NCI-H524 treated with DMSO at 0.1 percent for 48 hours (cell line): ENCODE data around the gene MCAT.

Source experiments
- DNase-seq: peaks from one replicate; lab custom pipeline; 2025; lab: John Stamatoyannopoulos, UW

Gene MCAT

DNA sequence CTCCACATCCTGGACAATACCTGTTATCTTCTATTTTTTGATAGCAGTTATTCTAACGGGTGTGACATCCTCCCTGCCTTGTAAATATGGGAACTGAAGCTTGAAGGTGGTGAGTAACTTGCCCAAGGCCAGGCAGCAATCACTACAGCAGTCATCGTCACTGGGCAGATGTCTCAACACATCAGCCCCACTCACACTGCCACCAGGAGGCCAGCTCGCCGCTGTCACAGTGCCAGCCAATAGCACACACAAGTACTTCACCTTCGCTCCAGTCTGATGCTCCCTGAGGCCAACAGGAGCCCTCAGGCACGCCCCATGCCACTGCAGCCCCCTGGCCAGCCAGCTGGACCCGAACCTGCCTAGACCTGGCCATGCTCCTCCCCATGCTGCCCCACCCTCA is 49.1 kb downstream of the MCAT start:
- peak; percentile 10 for DNase-seq

GRCh38 chr22:43092085-43092484 is 51.1 kb downstream of the MCAT start:
- DNase-seq: no peak

GRCh38 chr22:43090130-43090789 is 52.9 kb downstream of the MCAT start:
- DNase-seq: peak; percentile 80

DNA sequence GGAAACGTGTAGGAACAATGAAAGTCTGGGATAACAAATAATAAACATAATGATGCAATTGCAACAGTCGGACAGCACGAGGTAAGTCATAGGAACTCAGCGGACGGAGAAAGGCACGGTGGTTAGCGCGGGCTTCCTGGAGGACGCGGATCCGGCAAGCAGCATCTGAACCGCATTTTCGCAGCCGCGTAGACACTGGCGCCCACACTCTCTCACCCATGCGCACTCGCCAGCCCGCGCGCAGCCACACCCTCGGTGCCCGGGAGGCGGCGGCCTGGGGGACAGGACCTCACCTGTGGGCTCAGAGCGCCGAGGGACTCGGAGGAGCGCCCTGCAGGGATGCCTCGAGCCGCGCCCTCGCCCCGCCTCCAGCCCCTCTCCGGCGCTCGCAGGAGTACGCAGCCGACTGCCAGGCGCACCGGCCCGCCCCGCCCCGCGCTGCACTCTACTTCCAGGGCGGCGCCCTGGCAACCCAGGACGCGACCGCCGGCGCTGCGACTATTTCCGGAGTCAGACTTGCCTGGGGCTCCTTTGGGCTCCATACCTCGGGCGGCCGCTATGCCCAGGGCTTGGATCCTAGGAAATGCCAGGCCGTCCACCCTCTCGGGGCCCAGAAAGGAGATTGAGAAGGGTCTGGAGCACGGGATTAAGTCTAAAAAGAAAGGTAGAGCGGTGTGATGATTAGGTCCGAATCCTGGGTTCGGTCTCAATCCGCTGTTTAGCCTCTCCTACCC is 54.0 kb downstream of the MCAT start, which contains the start of gene TTLL1:
Gene TTLL1 (minus strand): TSS at position 408 of the 734 bp plus-strand sequence. CDS start 13,805 bp downstream, outside the sequence.
- peak; percentile 80 for DNase-seq

DNA sequence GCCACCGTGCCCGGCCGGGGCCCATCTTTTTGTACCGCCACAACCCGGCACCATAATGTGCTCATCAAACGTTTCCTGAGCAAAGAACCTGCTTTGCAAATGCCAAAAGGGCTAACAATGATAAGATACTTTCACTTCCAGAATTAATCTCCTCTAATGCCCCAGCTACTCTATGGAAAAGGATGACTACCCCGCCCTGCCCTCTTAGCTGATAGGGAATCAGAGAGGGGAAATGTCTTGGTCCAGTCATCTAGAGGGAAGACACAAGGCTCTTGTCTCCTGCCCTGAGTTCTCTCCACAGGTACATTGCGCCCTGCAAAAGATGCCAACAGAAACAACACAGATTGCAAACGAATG is 54.6 kb downstream of the MCAT start:
- no peak for DNase-seq

GRCh38 chr22:43085658-43086606 is 57.3 kb downstream of the MCAT start:
- DNase-seq: no peak
